Panc1 (cell line): ENCODE data around the gene EXD3. TPM values are rescaled to one million over a fixed set of nuclear protein-coding genes. Genes with fewer than 3 reads are reported as not detected.

Experiments used
- ATAC-seq: fragments of 200-7000 bp; cut with Tn5 transposase; 2 replicates; pipeline ENCODE4 v1.9.1; 2020; ENCODE audit warnings: mild to moderate bottlenecking, moderate library complexity
- BruUV-seq: library from RNA; stranded (reverse); fragments of 400-500 nt; replicated peaks from 2 replicates; lab custom pipeline; 2021; lab: Mats Ljungman, UMichigan
- CTCF ChIA-PET: fragments of 300-600 bp; sonication (Branson Sonifier 250); formaldehyde crosslinking; loops from one replicate; lab custom pipeline; 2022; ENCODE audit warnings: antibody characterized with exemption; lab: Charles Lee
- POLR2A ChIA-PET: fragments of 300-600 bp; sonication (Branson Sonifier 250); formaldehyde crosslinking; loops from one replicate; lab custom pipeline; 2022; ENCODE audit warnings: antibody characterized with exemption; lab: Charles Lee
- DNase-seq: peaks from one replicate; pipeline ENCODE4 v3.0.0-alpha.2; 2010; ENCODE audit warnings: low read depth, low spot score
- H3K27ac ChIP-seq: 2 replicates; pipeline ENCODE4 v1.5.1; 2011; ENCODE audit warnings: mild to moderate bottlenecking, low read length, inconsistent platforms
- H3K27me3 ChIP-seq: fragments of 200-500 bp; sonication (Bioruptor generic); 2 replicates; pipeline ENCODE4 v1.6.0; 2014; ENCODE audit warnings: low read length, inconsistent platforms; ENCODE audit not compliant: control insufficient read depth, insufficient read depth
- H3K36me3 ChIP-seq: fragments of 200-500 bp; sonication (Bioruptor generic); 2 replicates; pipeline ENCODE4 v1.5.1; 2014; ENCODE audit warnings: inconsistent platforms, mild to moderate bottlenecking, low read length, moderate library complexity; ENCODE audit not compliant: control insufficient read depth, insufficient read depth
- H3K4me1 ChIP-seq: 2 replicates; pipeline ENCODE4 v1.5.1; 2011; ENCODE audit warnings: inconsistent platforms, mild to moderate bottlenecking, low read length, moderate library complexity; ENCODE audit not compliant: control insufficient read depth, insufficient read depth
- H3K4me3 ChIP-seq, 2 experiments: 2 replicates each; pipeline ENCODE4 v1.5.1; 2011 to 2012; ENCODE audit warnings: low read depth in 2 of 2, low read length in 2 of 2, mild to moderate bottlenecking in 2 of 2, inconsistent platforms in 1 of 2, moderate library complexity in 1 of 2
- H3K9me3 ChIP-seq: fragments of 200-500 bp; sonication (Bioruptor generic); 2 replicates; pipeline ENCODE4 v1.5.1; 2014; ENCODE audit warnings: low read depth, mild to moderate bottlenecking, inconsistent platforms, low read length, moderate library complexity; ENCODE audit not compliant: control insufficient read depth, insufficient read depth
- POLR2AphosphoS5 ChIP-seq: IDR thresholded peaks from 2 replicates; pipeline ENCODE4 v1.6.1; 2012; ENCODE audit warnings: mild to moderate bottlenecking, low read depth, low read length, moderate library complexity
- SIN3A ChIP-seq: IDR thresholded peaks from 2 replicates; pipeline ENCODE4 v1.6.1; 2012; ENCODE audit warnings: low read depth, mild to moderate bottlenecking, low read length, moderate library complexity, borderline replicate concordance; ENCODE audit not compliant: insufficient read depth
- TCF7L2 ChIP-seq: IDR thresholded peaks from 2 replicates; pipeline ENCODE4 v1.6.1; 2011; ENCODE audit warnings: mild to moderate bottlenecking, low read depth, low read length, inconsistent platforms
- in situ Hi-C: cut with HindIII; loops from 2 replicates; pipeline ENCODE4 v1.10.0; 2016; ENCODE audit warnings: low sequenced_read_pairs, low pct_unique_long_range_greater_than_20kb
- intact Hi-C: fragments of 100-400 bp; cut with micrococcal nuclease; formaldehyde crosslinking; loops from one replicate; pipeline ENCODE4 v1.10.0; 2022; ENCODE audit not compliant: unreplicated experiment
- total RNA-seq: library from RNA; stranded (reverse); gene quantifications from one replicate; pipeline ENCODE4 v1.2.1, GENCODE V29; 2021; ENCODE audit not compliant: unreplicated experiment
- TF ChIP-seq, protein P1 (sequence below): fragments of 450-650 bp; IDR thresholded peaks from 2 replicates; pipeline ENCODE4 v1.5.1; 2017; ENCODE audit warnings: mild to moderate bottlenecking
- TF ChIP-seq, protein P2 (sequence below), 2 experiments: IDR thresholded peaks; 2 replicates each; pipeline ENCODE4 v1.6.1; 2011 to 2012; ENCODE audit warnings: low read depth in 2 of 2, control low read depth in 1 of 2, low read length in 1 of 2, mild to moderate bottlenecking in 1 of 2, moderate library complexity in 1 of 2; ENCODE audit not compliant: insufficient read depth in 1 of 2

EXD3 gene
- total RNA-seq, 1 experiment from 2014 or later: 9.2 TPM

DNA sequence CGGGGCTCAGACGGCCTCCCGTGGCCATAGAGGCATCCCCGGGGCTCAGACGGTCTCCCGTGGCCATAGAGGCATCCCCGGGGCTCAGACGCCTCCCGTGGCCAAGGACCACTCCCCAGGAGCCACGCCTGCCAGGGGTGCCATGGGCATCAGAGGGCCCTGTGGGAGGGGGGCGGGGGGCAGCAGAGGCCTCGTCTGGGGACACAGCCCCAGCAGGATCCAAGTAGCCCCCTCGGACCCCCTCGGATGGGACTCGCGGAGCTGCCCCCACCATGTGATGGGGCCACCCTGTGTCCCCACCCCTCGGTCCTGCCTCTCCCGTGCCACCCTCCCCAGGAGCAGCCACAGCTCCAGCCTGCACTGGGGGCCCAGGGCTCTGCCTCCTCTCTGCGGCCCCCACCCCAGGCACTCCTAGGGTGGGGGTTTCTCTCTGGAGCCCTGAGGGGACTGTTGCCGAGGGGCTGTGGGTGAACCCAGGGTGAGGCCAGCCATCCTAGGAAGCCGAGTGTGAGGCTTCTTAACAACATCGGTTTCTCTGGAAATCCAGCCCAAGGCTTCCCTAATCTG, 15.7 kb upstream of the EXD3 start:
- BruUV-seq: no TSS peak
- no peak for DNase-seq
- ChIA-PET CTCF (no interaction called here), POLR2A (no interaction called here)
- Histone ChIP-seq H3K27ac (no peak overlapping the region), H3K4me3 (no peak overlapping the region), H3K4me1 (peaks cover 6% of the 10 kb centered on the region), H3K9me3 (no peaks in the 10 kb centered on the region), H3K36me3 (no peaks in the 10 kb centered on the region), H3K27me3 (no peaks in the 10 kb centered on the region)
- intact Hi-C loops: no loop called here
- in situ Hi-C loops: no loop called here
- no peak for ATAC-seq
- no peak for TF ChIP-seq POLR2AphosphoS5
- TF ChIP-seq, protein P1, sequence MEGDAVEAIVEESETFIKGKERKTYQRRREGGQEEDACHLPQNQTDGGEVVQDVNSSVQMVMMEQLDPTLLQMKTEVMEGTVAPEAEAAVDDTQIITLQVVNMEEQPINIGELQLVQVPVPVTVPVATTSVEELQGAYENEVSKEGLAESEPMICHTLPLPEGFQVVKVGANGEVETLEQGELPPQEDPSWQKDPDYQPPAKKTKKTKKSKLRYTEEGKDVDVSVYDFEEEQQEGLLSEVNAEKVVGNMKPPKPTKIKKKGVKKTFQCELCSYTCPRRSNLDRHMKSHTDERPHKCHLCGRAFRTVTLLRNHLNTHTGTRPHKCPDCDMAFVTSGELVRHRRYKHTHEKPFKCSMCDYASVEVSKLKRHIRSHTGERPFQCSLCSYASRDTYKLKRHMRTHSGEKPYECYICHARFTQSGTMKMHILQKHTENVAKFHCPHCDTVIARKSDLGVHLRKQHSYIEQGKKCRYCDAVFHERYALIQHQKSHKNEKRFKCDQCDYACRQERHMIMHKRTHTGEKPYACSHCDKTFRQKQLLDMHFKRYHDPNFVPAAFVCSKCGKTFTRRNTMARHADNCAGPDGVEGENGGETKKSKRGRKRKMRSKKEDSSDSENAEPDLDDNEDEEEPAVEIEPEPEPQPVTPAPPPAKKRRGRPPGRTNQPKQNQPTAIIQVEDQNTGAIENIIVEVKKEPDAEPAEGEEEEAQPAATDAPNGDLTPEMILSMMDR: no peak
- TF ChIP-seq TCF7L2: no peak
- no peak for TF ChIP-seq SIN3A
- TF ChIP-seq, protein P2, sequence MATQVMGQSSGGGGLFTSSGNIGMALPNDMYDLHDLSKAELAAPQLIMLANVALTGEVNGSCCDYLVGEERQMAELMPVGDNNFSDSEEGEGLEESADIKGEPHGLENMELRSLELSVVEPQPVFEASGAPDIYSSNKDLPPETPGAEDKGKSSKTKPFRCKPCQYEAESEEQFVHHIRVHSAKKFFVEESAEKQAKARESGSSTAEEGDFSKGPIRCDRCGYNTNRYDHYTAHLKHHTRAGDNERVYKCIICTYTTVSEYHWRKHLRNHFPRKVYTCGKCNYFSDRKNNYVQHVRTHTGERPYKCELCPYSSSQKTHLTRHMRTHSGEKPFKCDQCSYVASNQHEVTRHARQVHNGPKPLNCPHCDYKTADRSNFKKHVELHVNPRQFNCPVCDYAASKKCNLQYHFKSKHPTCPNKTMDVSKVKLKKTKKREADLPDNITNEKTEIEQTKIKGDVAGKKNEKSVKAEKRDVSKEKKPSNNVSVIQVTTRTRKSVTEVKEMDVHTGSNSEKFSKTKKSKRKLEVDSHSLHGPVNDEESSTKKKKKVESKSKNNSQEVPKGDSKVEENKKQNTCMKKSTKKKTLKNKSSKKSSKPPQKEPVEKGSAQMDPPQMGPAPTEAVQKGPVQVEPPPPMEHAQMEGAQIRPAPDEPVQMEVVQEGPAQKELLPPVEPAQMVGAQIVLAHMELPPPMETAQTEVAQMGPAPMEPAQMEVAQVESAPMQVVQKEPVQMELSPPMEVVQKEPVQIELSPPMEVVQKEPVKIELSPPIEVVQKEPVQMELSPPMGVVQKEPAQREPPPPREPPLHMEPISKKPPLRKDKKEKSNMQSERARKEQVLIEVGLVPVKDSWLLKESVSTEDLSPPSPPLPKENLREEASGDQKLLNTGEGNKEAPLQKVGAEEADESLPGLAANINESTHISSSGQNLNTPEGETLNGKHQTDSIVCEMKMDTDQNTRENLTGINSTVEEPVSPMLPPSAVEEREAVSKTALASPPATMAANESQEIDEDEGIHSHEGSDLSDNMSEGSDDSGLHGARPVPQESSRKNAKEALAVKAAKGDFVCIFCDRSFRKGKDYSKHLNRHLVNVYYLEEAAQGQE (IDR thresholded peaks at IDR 0.05; ENCODE audit: insufficient read depth in 1 of 2, low read depth in 2 of 2, low read length in 1 of 2): no peak

GRCh38 chr9:137437691-137438590, 15.0 kb upstream of the EXD3 start:
- H3K36me3 ChIP-seq: no peaks in the 10 kb centered on the region
- TF ChIP-seq TCF7L2: no peak
- TF ChIP-seq, protein P1: no peak
- TF ChIP-seq, protein P2 (IDR thresholded peaks at IDR 0.05; ENCODE audit: insufficient read depth in 1 of 2, low read depth in 2 of 2, low read length in 1 of 2): no peak
- TF ChIP-seq SIN3A: no peak
- TF ChIP-seq POLR2AphosphoS5: no peak
- ATAC-seq (no peak), DNase-seq (no peak)
- H3K4me3 ChIP-seq: no peak overlapping the region
- CTCF ChIA-PET: no interaction called here
- no peaks in the 10 kb centered on the region for H3K27me3 ChIP-seq
- H3K9me3 ChIP-seq: no peaks in the 10 kb centered on the region
- peaks cover 6% of the 10 kb centered on the region for H3K4me1 ChIP-seq
- no peak overlapping the region for H3K27ac ChIP-seq
- intact Hi-C loops: no loop called here
- no TSS peak for BruUV-seq
- POLR2A ChIA-PET: no interaction called here
- in situ Hi-C loops: no loop called here
